Hematopoietic multipotent progenitor cell treated with erythropoietin and hydrocortisone succinate and interleukin-3 and kit ligand, for 8 days (in vitro differentiated cells): ENCODE measurements around the gene USP6NL.
"Not testable (repeated sequence)": the region's sequence is repeated elsewhere in the genome, so short reads cannot be mapped to it uniquely, and the experiment has no call there.

Experiments used
- DNase-seq: peaks from one replicate; pipeline ENCODE4 v3.0.0-alpha.2; 2015

The USP6NL gene

DNA sequence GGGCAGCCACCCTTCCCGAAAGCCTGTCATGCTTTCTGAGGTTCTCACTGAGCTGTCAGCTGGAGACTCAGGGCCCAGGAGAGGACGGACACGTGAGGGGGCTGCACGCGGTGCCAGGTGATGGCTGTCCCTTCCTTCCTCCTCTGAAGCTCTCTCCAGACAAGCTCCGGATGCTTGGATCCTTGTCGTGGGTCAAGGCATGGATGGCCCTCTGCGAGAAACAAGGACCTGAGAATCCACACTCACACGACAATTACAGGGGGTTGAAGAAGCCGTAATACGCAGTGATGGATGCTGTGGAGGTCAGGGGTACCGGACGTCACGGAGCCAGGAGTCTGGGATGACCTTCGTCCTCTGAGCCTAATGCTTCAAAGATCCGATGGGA is 170.3 kb downstream of the USP6NL start:
- no peak for DNase-seq

DNA sequence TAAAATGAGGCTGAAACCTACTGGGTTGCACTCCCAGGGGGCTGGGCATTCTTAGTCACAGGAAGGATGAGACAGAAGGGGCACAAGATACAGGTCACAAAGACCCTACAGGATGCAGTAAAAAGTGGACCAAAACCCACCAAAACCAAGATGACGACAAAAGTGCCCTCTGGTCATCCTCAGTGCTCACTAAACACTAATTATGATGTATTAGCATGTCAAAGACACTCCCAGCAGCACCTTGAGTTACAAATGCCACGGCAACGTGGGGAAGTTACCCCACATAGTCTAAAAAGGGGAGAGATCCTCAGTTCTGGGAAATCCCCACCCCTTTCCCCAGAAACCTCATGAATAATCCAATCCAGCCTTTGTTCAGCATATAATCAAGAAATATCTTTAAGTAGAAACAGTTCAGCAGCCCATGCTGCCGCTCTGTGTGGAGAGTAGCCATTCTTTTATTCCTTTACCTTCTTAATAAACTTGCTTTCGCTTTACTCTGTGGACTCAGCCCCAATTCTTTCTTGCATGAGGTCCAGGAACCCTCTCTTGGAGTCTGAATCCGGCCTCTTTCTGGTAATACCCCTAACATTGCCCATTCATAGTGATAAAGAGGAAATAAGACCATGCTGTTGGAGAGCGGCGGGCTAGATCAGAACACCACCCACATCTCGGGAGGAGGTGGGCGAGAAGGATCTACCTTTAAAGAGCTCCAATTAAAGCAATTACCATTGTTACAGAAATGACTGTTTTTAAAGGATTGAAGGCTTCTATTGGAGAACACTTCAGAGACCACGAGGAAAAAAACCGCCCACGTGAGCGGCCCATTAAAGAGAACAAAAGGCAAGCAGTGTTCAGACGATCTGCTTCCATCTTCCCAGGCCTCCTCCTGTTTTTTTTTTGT is 170.9 kb downstream of the USP6NL start:
- DNase-seq: peak; percentile 42

DNA sequence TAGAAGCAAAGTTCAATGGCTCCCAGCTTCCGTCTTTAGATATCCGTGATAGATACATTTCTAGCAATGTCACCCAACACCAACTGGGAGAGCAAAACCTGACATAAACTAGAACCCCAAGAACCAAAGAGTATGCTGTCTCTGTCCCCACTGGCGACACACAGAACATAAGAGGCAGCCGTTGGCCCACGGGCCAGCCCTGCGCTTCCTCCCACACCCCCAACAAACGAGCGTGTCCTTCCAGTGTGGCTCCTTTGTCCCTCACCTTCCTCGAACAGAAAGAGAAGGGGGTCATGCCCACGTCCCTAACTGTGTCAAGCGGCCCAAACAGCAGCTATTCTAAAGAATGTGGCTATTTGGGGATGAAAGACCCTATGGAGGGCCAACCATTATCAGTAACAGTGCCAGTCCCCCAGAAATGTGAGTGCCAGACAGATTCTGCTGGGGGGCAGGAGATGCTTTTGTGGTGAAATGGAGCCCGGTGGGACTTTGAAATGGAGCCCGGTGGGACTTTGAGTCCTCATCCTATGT is 171.9 kb downstream of the USP6NL start:
- DNase-seq: no peak

DNA sequence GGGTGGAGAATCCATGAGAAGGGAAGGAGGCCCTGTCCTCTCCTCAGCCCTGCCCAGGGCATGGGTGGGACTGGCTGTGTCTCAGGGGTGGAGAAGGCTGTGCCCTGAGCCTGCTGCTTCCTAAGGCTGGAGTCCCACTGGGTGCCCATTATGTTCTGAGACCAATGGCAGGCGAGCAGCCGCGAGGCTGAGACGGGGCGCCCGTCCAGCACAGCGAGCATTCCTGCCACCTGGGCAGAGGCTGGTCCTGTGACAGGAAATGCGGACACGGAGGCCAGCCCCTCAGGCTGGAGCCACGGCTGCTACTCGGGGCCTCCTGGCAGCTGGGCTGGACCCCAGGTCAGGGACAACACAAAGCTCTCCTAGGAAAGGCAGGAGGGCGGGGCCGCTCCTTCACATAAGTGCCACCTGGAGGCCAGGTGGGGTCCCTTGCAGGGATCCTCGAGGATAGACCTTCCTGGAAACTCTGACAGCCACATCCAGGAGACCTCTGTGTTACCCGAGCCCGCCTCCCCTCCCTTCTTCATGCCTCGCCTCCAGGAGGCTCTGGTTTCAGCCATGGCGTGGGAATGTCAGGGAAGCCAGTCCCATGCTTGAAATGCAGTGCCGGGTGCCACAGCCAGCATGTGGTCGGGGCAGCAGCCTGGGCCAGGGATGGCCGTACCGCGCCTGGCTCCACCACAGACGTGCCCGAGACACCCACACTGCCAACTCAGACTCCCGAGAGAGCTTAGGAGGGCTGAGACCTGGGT is 173.9 kb downstream of the USP6NL start:
- DNase-seq: no peak

DNA sequence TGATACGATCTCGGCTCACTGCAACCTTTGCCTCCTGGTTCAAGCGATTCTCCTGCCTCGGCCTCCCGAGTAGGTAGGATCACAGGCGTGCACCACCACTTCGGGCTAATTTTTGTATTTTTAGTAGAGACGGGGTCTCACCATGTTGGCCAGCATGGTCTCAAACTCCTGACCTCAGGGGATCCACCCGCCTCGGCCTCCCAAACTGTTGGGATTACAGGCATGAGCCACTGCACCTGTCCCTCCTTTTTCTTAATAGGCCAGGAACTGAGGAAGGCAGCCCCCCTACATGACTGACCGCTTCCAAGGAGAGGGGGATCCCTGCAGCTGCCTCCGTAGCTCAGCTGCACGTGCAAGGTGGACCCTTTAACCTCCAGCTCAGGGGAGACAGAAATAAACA is 175.0 kb downstream of the USP6NL start:
- DNase-seq: not testable (repeated sequence)

DNA sequence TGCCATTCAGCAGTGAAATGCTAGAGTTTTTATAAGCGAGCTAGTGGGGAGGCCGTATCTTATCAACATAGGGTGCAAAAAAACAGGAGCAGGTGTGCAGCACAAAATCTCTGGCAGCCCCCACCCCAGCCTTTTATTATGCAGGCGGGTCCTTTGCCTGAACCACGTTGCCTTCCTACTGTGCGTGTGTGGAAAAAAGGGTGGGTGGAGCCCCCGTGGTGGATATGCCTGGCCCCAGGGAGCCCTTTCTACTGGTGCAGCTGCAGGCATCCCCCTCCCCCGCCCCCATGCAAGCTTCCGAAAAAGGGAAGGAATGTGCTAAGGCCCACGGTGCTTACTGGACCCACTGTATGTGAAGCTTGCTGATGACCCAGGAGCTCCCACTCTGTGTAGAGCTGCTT is 175.9 kb downstream of the USP6NL start:
- DNase-seq: no peak

DNA sequence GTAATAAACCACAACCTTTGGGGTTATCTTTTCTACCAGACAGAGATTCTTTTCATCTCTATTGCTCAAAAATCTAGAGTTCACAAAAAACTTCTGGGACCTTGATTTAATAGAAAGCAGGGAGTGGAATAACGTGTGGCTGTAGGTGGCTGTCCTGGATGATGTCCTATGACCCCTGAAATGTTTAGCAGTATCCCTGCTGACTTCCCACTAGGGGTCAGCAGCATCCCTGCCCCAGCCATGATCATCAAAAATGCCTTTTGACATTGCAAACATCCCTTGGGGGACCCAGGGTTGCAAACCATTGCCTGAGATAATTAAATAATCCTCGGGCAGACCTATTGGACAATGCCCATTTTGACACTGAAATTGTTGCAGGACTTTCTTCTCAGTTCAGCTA is 177.1 kb downstream of the USP6NL start:
- peak; percentile 49 for DNase-seq

DNA sequence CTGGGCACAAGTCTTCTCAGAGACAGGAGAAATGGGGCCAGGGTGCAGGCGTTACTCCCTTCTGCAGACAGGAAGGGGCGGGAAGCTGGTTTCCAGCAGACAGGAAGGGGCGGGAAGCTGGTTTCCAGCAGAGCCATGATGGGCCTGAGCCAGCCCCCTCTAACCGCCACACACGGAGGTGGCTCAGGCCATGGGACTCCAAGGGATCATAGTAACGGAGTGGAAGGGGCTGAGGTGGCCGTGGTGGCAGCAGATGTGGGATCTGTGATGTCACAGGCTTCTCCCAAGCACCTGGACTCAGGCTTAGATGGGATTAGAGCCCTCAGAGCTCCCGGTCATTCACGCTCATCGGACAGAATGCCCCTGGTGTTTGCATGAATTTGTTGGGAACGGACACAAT is 177.8 kb downstream of the USP6NL start:
- DNase-seq: no peak

DNA sequence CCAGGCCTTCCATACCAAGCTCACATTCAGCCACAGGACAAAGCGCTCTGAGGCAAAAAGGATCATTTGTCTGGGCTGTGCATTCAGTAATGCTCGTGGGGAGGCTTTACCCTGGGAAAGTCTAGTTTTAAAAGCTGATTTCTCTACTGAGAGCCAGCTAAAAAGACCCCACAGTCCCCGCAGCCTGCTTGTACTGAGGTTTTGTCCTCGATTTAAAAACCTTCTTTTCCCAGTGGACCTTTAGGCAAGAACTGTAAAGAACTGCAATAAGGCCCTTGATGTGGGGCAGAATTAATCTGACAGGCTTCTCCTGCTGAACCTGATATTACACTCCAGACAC is 180.3 kb downstream of the USP6NL start:
- no peak for DNase-seq

DNA sequence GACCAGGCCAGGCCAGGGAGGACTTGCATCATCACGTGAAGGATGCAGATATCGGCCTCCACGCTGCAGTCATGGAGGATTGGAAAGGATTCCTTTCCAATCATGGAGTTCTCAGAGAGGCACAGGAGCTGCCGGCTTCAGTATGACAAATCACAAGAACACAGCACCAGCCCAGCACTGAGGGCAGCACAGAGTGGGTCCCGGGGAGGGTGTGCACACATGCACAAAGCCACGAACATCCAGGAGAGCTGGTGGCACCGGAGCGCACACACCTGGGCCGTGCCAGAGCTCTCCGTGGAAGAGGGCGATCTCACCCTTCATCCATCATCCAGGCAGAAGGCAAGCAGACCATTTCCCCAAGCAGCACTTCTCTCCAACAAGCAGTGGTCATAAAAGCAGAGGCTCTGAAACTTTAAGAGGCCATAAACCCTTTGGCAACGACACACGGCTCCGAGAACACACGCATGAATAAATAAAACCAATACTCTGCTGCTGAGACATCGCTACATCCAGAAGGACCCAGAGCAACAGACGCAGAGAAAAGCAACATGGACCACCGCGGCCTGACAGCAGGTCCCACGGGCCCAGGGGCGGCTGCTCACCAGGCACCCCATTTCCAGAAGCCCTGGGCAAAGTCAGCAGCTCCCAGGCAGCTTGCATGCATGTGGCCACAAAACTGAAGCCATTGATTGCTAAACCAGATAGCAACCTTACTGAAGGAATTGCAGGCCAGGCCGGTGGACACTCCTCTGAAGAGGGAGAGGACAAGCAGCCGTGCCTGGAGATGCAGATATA is 180.8 kb downstream of the USP6NL start:
- no peak for DNase-seq

DNA sequence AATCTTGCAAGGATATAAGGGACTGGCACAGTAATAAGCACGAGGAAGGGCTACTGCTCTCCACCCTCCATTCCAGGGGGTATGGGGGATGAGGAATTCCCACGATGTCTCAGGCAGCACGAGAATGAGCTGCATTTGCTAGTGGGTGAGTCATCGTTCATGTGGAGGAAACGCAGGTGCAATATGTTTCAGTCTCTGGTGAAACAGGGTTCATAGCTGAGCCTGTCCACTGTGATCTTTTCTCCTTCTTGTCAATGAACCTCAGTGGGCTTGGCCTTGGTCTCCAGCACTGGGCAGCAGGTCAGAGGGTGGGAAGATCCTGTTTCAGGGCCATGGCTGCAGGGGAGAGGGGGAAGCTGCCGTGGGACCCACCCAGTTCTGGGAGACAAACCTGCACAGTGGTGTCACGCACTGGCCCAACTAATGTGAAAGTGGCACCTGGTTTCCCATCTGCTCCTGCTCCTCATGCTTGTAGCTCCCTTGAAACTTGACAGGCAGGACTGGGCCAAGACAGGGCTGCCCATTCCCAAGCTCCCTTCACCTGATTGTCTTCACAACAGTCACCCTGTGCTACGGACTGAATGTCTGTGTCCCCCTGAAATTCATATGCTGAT is 181.9 kb downstream of the USP6NL start:
- no peak for DNase-seq

DNA sequence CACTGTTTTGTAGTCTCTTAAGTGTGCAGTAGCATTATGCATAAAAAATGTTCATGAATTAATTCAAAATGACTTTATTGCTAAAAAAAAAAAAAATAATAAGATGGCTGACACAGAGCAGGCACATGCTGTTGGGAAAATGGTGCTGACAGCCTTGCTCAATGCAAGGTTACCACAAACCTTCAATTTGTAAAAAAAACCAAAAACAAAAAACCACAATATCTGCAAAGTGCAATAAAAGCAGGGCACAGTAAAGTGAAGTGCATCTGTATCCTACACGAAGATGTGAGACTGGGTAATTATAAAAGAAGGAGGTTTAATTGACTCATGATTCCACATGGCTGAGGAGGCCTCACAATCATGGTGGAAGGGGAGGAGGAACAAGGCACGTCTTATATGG is 185.8 kb downstream of the USP6NL start:
- no peak for DNase-seq

DNA sequence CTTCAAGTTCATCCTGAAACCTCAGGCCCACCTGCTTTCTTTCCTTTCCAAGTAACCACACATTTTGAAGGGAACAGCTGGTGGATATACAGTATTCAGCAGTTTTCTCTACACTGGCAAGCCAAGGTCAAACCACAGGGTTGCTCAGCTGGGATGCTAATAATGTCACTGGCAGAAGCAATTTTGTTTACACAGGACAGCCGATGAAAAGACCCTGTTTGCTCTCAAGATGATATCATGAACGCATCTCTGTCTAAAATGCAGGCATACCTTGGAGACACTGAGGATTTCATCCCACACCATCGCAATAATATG is 186.2 kb downstream of the USP6NL start:
- no peak for DNase-seq

DNA sequence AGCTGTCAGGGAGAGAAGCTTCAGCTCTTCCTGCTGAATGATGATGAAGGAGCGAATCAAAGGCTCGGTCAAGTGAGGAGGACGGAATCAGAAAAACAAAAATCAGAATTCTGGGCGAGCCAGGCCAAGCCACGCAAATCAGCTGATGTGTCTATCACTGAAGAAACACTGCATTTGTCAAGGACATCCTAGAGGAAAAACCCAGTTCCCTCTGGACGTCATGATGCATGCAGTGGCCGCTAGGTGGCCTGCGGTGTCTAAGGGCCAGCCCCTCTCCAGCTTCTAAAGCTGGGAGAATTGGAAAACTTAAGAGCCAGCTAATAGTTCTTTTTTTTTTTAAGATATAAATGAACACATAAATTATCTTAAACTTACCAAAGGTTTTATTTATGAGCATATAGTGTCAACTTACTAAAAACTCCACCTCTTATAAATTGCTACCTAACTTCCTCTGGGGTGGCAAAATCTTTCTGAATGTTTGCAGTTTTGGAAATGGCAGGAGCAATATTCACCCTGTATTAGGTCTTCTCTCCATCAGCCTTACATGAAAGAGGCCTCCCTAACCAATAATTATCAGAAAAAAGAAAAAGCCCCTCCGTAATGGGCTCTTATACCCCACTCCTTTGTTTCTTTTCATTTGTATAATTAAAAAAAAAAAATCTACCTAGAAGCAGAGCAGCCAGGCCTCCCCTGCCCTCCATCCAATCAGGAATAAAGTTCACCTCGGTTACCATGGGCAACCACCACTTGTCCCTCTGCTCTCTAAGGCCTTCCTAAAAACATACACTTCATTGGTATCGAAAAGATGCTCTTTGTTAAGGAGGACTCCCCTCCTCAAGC is 186.8 kb downstream of the USP6NL start:
- DNase-seq: peak; percentile 52

DNA sequence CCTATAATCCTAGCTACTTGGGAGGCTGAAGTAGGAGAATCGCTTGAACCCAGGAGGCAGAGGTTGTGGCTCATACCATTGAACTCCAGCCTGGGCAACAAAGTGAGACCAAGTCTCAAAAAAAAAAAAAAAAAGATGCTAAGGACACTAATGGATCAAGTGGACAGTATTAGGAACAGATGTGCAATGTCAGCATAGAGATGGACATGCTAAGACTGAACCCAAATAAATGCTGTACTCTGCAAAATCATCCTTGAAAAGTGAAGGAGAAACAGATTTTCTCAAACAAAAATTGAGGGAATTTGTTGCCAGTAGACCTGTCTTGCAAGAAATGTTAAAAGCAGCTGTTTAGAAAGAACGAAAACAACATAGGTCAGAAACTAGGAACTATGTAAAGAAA is 194.5 kb downstream of the USP6NL start:
- no peak for DNase-seq

DNA sequence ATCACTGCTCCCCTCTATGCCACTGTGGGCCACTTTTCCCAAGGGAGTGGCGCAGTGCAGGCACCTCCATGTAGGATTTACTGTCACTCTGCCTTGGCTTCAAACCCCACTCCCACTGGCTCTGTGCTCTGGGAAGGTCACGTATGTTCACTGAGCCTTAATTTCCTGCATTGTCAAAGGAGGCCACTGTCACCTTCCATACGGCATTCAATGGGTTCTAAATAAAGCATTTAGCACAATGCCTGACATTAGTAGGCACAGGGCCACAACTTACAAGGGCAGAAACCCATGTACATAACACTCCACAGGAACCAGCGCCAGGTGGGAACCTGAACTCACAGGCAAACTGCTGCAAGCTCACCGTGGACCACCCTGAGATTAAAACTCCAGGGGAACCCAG is 196.4 kb downstream of the USP6NL start:
- DNase-seq: no peak

DNA sequence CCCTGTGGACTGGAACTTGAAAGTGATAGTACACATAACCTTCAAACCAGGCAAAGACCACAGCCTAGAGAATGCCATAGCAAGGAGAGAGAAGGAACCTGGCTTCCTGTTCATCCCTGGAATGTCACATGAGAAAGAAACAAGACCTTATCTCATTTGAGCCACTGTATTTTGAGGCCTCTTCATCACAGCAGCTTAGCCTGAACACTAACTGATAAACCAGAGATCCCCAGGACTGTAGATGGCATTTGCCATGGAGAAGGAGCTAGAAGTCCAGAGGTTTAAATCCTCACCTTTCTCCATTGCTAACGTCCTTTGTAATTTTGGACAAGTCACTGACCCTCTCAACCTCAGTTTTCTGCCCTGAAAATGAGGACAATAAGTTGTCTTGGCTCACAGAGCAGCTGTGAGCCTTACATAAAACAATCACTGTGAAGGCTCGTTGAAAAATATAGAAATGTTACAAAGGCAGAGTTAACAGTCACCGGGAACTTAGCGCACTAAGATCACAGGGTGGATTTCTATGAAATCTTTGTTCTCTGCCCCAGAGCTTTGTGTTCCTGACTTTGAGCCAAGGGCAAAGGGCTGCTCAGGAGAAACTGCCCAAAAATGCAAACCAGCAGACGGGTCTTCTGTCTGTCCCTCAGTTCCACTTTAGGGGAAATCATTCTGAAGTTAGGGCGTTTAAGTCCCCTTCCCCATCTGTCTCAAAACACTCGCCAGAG is 197.0 kb downstream of the USP6NL start:
- no peak for DNase-seq

DNA sequence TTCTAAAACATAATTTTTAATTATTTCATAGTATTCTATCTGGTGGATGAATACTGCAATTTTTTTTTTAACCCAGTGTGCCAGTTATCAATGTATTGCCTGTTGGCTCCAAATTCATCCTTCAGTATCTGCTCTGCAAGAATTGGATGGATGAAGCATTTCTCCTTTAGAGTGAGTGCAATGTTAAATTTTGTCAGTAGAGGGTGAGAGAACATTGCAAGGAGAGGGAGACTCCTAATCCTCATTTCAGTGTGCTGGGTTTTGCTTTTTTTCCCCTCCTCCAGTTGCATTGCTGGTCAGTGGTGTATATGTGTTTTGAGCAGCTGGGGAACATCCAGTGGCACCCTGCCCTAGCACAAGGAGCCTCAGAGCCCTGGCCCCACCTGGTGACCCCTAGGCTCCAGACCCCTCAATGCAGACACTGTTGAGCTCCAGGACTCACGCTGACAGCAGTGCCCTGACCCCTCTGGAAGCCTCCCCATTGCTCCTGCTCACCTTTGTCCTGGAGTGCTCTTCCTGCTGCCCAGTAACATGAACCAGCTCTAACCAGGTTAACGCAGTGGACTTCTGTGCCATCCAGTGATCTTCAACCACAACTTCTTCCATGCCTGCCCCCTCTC is 199.4 kb downstream of the USP6NL start:
- DNase-seq: peak; percentile 41

DNA sequence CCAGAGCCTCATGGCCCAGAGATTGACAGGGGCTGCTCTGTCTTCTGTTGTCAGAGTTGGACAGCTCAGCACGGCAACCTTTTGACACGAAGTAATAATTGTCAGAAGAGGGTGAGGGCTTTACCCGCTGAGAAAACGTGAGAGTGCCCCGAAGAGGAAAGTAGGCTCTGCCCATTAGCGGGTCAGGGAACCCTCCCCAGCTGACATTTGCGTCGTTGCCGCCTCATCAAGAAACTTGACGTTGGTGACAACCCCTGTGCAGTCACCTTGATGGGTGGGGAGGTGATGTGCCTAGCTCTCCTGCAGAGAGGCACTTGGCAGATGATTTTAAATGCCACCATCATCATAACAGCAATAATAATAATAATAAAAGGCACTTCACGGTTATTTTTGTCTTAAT is 202.1 kb downstream of the USP6NL start:
- DNase-seq: no peak

DNA sequence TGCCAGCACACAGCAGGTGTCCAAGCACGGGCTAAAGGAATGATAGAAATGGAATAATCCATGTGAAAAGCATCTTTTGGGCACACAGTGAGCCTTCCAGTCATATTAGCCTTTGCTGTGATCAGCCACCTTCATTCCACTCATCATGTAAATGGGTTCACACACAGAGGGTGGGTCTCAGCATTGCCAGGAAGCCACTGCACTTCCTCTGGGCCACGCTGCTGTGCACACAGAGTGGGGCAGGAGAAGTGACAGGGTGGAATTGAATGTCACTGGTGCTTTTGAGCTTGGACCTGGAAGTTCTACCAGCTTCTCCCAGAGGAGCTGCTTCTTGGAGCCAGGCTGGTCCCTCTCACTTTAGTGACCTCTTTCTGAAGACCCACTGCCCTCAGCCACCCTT is 203.5 kb downstream of the USP6NL start:
- DNase-seq: no peak

DNA sequence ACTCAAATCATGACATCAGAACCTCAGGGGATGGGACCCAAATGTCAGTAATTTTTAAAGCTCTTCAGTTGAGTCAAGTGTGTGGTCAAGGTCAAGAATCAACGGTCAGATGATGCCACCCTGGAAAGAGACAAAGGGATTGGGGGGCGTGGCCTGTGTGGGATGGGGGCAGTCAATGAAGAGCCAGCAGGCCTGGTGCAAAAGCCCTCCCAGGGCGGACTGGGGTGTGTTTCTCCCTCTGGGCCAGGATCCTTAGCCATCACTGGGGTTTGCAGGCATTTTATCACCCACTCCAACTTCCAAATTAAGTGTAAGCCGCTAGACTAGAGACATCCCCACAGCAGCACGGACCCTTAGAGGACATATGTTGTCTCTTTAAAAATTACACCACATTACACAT is 204.7 kb downstream of the USP6NL start:
- no peak for DNase-seq
